HL-60/S4 treated with phorbol 12-myristate 13-acetate at 8.2 ng/mL for 4 days and 3 days (cell line): ENCODE data around the gene CCDC34.

Source experiments
- in situ Hi-C: fragments of 300-500 bp; cut with MboI; formaldehyde crosslinking; loops from 2 replicates; pipeline ENCODE4 v1.15.0; 2022; ENCODE audit warnings: low sequenced_read_pairs

CCDC34 gene

GRCh38 chr11:27291954-27292636 is 70.9 kb downstream of the CCDC34 start:
- in situ Hi-C loops: no loop called here

- in situ Hi-C loops: no loop called here
These were observed 71.6 kb downstream of the CCDC34 start for GRCh38 chr11:27291302-27291889.

DNA sequence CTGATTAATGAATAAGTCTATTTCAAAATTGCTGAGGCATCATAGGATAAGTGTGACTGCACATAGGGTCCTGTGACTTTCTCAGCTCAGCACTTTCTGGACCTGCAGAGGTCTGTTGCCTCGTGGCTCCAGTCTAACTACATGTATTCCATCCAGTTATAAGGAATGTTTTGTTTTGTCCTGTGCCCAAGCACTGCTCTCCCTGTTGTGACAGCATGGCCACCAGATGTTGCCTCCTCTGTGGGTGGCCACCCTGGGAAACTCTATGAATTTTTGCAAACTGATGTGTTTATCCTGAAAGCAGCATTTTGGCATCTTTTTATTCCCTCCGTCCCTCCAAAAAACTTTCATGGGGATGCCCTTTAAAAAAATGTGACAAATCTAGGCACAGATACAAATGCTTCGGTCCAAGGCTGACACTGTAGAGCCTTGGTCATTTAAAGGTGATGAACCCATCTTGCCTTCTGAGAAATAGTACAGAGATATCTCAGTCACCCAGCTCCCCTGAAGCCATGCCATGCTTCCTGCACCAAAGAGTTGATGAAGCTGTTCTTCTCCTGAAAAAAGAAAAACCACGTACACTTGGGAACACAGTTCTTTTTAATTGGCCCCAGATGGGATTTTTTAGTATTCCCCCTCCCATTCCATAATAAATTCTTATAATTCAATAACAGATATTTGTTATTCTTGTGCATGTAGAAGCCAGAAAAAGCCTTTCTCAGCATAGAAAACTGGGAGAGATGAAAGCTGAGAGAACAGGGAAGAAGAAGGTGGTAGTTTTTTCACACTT is 72.6 kb downstream of the CCDC34 start:
- in situ Hi-C loops: no loop called here
